GM21717 (cell line): ENCODE measurements around the gene RAB3B.
"Not testable (repeated sequence)": the region's sequence is repeated elsewhere in the genome, so short reads cannot be mapped to it uniquely, and the experiment has no call there.

Experiments
- ATAC-seq: cut with Tn5 transposase; IDR thresholded peaks from one replicate; pipeline ENCODE4 v1.9.1; 2021; ENCODE audit warnings: mild to moderate bottlenecking, moderate library complexity; ENCODE audit not compliant: unreplicated experiment

The RAB3B gene

GRCh38 chr1:51922040-51922439, 68.5 kb downstream of the RAB3B start:
- no peak for ATAC-seq

- no peak for ATAC-seq
Observed at GRCh38 chr1:51920130-51920529, 70.4 kb downstream of the RAB3B start.

GRCh38 chr1:51919684-51920083, 70.8 kb downstream of the RAB3B start:
- ATAC-seq: no peak

GRCh38 chr1:51916587-51917405, 73.7 kb downstream of the RAB3B start:
- no peak for ATAC-seq

- no peak for ATAC-seq
Observed at GRCh38 chr1:51915951-51916350, 74.5 kb downstream of the RAB3B start.

DNA sequence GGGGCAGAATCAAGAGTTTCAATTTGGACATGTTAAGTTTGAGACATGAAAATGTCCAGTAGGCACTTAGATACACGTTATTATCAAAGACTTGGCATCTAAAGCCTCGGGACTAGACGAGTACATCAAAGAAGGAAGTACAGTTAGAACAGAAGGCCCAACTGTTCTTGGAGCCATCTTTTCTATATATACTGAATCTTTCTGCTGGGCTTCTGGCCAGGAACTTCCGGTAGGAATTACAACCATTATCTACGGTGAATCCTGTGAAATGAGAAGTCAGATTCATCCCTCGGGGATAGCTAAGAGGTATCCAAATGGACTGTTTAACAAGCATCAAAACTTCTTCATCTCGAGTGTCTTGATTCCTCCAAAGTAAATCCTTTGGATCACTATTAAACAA, 77.6 kb downstream of the RAB3B start:
- no peak for ATAC-seq

GRCh38 chr1:51910221-51911000, 80.1 kb downstream of the RAB3B start:
- no peak for ATAC-seq

DNA sequence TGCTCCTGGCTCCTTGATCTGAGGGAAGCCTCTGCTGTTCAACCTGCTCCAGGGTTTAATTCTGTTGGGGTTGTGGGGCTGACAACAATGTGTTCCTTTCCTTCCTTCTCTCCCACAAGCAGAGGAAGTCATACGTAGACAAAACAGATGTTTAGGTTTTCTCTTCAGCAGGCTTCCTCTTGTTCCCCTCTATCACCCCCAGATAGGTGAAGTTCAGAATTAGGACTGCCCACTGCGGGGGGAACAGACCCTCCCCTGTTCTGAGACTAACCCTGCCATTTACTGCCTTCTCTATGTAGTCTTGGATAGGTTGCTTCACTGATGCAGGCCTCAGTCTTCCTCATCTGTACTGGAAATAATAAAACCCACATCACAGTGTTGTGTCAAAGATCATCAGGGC, 82.0 kb downstream of the RAB3B start:
- ATAC-seq: no peak

- ATAC-seq: no peak
Observed at GRCh38 chr1:51907079-51907702, 83.3 kb downstream of the RAB3B start.

- no peak for ATAC-seq
Observed at GRCh38 chr1:51906306-51907078, 84.0 kb downstream of the RAB3B start.

- no peak for ATAC-seq
Observed at GRCh38 chr1:51902456-51902855, 88.0 kb downstream of the RAB3B start.

- no peak for ATAC-seq
Observed at GRCh38 chr1:51901151-51901550, 89.3 kb downstream of the RAB3B start.

DNA sequence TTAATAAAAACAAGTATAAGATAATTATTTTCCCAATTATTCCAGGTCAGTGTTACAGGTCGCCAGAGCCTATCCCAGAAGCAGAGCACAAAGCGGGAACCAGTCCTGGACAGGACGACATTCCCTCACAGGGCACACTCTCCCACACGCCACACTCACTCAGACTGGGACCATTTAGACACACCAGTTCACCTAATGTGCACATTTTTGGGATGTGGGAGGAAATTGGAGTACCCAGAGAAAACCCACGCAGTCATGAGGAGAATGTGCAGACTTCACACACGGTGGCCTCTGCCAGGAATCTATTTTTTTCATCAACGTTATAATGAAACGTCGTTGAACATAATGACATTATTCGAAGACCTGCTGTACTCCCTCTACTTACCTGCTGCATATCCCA, 91.5 kb downstream of the RAB3B start:
- no peak for ATAC-seq

- no peak for ATAC-seq
Observed at GRCh38 chr1:51898090-51898734, 92.3 kb downstream of the RAB3B start.

DNA sequence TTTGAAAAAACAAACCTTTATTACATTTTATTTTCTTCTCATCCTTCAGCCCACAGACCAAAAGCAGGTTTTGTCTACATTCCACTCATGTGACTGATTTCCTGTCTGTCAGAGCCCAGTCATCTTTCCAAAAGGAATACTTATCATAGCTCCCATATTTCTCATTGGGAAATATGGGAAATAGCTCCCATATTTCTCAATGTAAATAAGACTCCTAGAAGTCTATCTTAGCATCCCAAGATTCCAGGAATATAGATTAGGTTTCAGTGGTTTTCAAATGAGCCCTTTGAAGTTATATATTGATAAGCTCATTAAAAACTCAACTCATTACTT, 92.8 kb downstream of the RAB3B start:
- ATAC-seq: no peak

GRCh38 chr1:51894748-51895147, 95.8 kb downstream of the RAB3B start:
- not testable (repeated sequence) for ATAC-seq

DNA sequence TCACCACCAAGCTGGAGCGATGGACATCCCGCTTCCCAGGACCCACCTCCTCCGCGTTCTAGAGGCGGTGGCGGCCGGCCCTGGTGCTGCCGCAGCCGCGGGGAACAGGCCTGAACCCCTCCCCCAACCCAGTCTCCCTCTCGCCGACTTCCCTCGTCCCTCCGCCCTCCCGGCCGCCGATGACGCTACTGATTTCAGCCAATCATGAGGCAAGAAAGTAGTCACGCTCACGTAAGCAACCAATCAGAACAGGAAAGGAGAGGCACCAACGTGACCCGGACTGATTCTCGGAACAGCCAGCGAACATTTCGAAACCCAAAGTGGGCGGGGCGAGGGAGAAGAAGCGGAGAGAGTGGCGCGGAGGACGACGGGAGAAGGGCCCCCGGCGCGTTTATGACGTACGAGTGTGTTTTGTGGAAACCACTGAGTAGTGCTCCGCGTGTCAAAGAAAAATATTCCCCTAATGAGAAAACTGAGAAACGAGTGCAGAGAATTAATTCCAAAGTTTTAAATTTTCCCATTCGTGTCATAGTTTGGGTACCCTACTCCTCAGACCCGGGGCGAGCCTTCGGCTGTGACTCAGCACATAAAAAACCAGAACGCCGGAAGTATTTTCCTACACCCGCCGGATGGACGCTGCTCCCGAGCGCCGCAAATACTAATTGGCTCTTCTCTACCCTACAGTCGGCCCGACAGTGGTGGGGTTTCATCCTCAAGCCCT, 111.7 kb downstream of the RAB3B start, which contains the start of gene NRDC:
TSS of gene NRDC (minus strand) at position 112 of the 721 bp plus-strand sequence. CDS start 112 bp downstream, outside the sequence.
- ATAC-seq: peak; percentile 91

DNA sequence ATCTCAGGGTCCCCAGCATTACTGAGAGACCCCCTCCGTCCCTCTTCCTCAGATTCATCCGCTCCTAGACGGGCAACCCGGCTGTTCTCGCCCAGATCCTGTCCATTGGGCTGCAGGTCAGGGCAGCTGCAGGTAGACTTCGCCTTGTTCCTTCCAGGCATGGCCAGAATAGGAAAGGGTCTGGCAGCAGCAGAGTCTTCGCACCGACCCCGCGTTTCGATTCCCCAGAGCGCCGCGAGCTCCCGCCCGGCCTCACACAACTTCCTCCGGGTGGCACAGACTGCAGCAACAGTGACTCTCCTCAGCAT, 112.2 kb downstream of the RAB3B start:
- peak; percentile 34 for ATAC-seq

GRCh38 chr1:51877434-51878307, 112.8 kb downstream of the RAB3B start:
- ATAC-seq: no peak
